Uterus (tissue), 4 donors: Measurements from ENCODE around the gene METTL14. TPM values are rescaled to one million over a fixed set of nuclear protein-coding genes. Genes with fewer than 3 reads are reported as not detected.

Source experiments
- DNase-seq, 2 donors: peaks; one replicate each; pipeline ENCODE4 v3.0.0-alpha.2; 2019 to 2020
- H3K27ac ChIP-seq, 2 donors: fragments of 200-600 bp; sonication (generic); 1 replicate in 1 of 2; 2 replicates in 1 of 2; pipeline ENCODE4 v1.5.1; 2016 to 2018
- H3K27me3 ChIP-seq, 2 donors: fragments of 200-600 bp; sonication (generic); one replicate each; pipeline ENCODE4 v1.5.1; 2018 to 2019; ENCODE audit warnings: control low read depth in 1 of 2
- H3K36me3 ChIP-seq, 2 donors: fragments of 200-600 bp; sonication (generic); one replicate each; pipeline ENCODE4 v1.5.1; 2019; ENCODE audit warnings: control low read depth in 1 of 2
- H3K4me1 ChIP-seq, 2 donors: fragments of 200-600 bp; sonication (generic); one replicate each; pipeline ENCODE4 v1.5.1; 2018 to 2019; ENCODE audit warnings: control low read depth in 1 of 2
- H3K4me3 ChIP-seq, 2 donors: fragments of 200-600 bp; sonication (generic); 1 replicate in 1 of 2; 2 replicates in 1 of 2; pipeline ENCODE4 v1.5.1; 2018 to 2019; ENCODE audit warnings: mild to moderate bottlenecking in 1 of 2
- H3K9me3 ChIP-seq, 2 donors: fragments of 200-600 bp; sonication (generic); one replicate each; pipeline ENCODE4 v1.5.1; 2019; ENCODE audit warnings: control low read depth in 1 of 2
- POLR2A ChIP-seq, 2 donors: fragments of 450-650 bp; IDR thresholded peaks; one replicate each; pipeline ENCODE4 v1.6.1; 2016; ENCODE audit warnings: antibody characterized with exemption in 2 of 2, mild to moderate bottlenecking in 1 of 2, moderate library complexity in 1 of 2
- intact Hi-C: fragments of 100-400 bp; cut with DNase I; formaldehyde crosslinking; loops from one replicate; pipeline ENCODE4 v1.15.1; 2023; ENCODE audit warnings: low total_unique reads
- total RNA-seq, 4 donors: library from RNA; depleted of rRNA in 3 of 4; stranded (reverse); fragments of >200 nt in 3 of 4; gene quantifications; one replicate each; pipeline versions ENCODE4 v1.1.0 to v1.2.4, GENCODE V29; 2014 to 2023
- TF ChIP-seq, protein P1 (sequence below), 4 experiments: fragments of 200-600 bp in 2 of 4; fragments of 450-650 bp in 2 of 4; sonication (generic) in 2 of 4; IDR thresholded peaks; one replicate each; pipeline ENCODE4 v1.5.1; 2016 to 2019; ENCODE audit warnings: antibody characterized with exemption in 4 of 4, mild to moderate bottlenecking in 2 of 4, moderate library complexity in 1 of 4
- donor health status: DM: yes; HTN: yes; CAD: no.

Gene METTL14
- total RNA-seq, 4 donors from 2014 or later, result 2.3 to 92.6 (median 33.7) TPM

DNA sequence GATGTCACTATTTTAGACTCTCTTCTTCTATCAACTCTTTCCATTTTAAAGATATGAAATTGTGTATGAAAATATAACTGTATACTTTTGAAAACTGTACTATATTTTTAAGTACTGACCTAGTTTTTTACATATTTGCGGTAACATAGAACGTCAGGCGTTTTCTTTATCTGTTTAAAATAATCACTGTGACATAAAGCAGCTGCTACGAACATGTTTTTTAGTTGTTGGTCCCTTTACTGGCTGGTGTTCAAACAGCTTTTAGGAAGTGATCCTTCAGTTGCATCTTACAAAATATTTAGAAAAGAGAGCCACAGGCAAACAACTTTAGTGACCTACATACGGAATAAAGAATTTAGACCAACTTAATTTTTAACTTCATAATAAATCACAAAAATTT lies 73.1 kb downstream of the METTL14 start:
- Histone ChIP-seq H3K4me3 (no peak overlapping the region), H3K27ac (peak overlapping the region; percentile 86 to 97), H3K4me1 (peaks cover 17 to 23% of the 10 kb centered on the region in 2 donors), H3K27me3 (no peaks in the 10 kb centered on the region), H3K9me3 (no peaks in the 10 kb centered on the region), H3K36me3 (no peaks in the 10 kb centered on the region)
- TF ChIP-seq, protein P1, sequence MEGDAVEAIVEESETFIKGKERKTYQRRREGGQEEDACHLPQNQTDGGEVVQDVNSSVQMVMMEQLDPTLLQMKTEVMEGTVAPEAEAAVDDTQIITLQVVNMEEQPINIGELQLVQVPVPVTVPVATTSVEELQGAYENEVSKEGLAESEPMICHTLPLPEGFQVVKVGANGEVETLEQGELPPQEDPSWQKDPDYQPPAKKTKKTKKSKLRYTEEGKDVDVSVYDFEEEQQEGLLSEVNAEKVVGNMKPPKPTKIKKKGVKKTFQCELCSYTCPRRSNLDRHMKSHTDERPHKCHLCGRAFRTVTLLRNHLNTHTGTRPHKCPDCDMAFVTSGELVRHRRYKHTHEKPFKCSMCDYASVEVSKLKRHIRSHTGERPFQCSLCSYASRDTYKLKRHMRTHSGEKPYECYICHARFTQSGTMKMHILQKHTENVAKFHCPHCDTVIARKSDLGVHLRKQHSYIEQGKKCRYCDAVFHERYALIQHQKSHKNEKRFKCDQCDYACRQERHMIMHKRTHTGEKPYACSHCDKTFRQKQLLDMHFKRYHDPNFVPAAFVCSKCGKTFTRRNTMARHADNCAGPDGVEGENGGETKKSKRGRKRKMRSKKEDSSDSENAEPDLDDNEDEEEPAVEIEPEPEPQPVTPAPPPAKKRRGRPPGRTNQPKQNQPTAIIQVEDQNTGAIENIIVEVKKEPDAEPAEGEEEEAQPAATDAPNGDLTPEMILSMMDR (IDR thresholded peaks at IDR 0.05), result no peak
- no peak for TF ChIP-seq POLR2A (IDR thresholded peaks at IDR 0.05)
- intact Hi-C loops, result no loop called here
- no peak for DNase-seq

DNA sequence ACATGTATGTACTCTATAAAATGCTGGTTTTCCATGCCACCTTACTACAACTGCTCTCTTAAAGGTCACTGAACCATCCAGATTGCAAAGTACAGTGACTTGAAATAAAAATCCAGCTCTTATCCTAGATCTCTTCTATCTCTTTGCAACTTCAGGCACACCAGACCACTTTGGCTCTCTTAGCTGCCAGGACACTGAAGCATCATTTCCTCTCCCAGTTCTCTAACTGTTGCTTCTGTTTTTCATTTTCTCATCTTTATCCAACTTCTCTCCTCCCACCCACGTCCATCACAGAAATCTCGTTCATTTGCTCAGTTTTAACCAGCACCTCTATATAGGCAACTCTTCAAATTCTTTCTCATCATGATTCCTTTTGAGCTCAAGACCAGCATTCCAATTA lies 74.3 kb downstream of the METTL14 start:
- Histone ChIP-seq H3K36me3 (no peaks in the 10 kb centered on the region), H3K4me3 (no peak overlapping the region), H3K27me3 (no peaks in the 10 kb centered on the region), H3K4me1 (peaks cover 17 to 24% of the 10 kb centered on the region in 2 donors), H3K9me3 (no peaks in the 10 kb centered on the region), H3K27ac (peak overlapping the region; percentile 86 to 97)
- no peak for TF ChIP-seq POLR2A (IDR thresholded peaks at IDR 0.05)
- TF ChIP-seq, protein P1 (IDR thresholded peaks at IDR 0.05), result no peak
- intact Hi-C loops, result no loop called here
- DNase-seq, result no peak

DNA sequence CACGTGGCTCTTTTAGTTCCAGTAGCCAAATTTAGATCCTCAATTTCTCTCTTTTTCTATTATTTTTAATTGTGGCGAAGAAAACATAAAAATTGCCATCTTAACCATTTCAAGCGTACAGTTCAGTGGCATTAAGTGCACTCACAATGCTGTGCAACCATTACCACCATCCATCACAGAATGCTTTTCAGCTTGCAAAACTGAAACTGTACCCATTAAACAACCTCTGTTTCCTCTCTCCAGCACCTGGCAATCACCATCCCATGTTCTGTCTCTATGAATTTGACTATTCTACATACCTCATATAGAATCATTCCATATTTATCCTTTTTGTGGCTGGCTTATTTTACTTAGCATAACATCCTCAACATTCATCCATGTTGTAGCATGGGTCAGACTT lies 74.9 kb downstream of the METTL14 start:
- no peak overlapping the region for H3K4me3 ChIP-seq
- H3K27me3 ChIP-seq, result no peaks in the 10 kb centered on the region
- H3K27ac ChIP-seq, result peak overlapping the region; percentile 86 to 97
- H3K4me1 ChIP-seq, result peaks cover 17 to 29% of the 10 kb centered on the region in 2 donors
- no peaks in the 10 kb centered on the region for H3K9me3 ChIP-seq
- H3K36me3 ChIP-seq, result no peaks in the 10 kb centered on the region
- intact Hi-C loops, result loop anchor here (10.0 kb wide), 1 partner anchor 125 kb away; the partner anchor contains the start of gene SYNPO2
- DNase-seq, result no peak
- no peak for TF ChIP-seq POLR2A (IDR thresholded peaks at IDR 0.05)
- TF ChIP-seq, protein P1 (IDR thresholded peaks at IDR 0.05), result no peak

DNA sequence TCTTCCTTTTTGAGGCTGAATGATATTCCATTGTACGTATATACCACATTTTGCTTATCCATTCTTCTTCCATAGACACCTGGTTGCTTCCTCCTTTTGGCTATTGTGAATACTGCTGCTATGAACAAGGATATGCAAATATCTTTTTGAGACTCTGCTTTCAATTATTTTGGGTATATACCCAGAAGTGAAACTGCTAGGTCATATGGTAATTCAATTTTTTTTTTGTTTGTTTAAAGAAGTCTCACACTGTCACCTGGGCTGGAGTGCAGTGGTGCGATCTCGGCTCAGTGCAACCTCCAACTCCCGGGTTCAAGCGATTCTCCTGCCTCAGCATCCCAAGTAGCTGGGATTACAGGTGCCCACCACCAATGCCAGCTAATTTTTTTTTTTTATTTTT lies 75.3 kb downstream of the METTL14 start:
- Histone ChIP-seq H3K4me3 (no peak overlapping the region), H3K27ac (peak overlapping the region; percentile 86 to 97), H3K36me3 (no peaks in the 10 kb centered on the region), H3K4me1 (peaks cover 17 to 32% of the 10 kb centered on the region in 2 donors), H3K27me3 (no peaks in the 10 kb centered on the region), H3K9me3 (no peaks in the 10 kb centered on the region)
- intact Hi-C loops, result loop anchor here (10.0 kb wide), 1 partner anchor 124 kb away; the partner anchor contains the start of gene SYNPO2
- DNase-seq, result no peak
- TF ChIP-seq, protein P1 (IDR thresholded peaks at IDR 0.05), result no peak
- no peak for TF ChIP-seq POLR2A (IDR thresholded peaks at IDR 0.05)

DNA sequence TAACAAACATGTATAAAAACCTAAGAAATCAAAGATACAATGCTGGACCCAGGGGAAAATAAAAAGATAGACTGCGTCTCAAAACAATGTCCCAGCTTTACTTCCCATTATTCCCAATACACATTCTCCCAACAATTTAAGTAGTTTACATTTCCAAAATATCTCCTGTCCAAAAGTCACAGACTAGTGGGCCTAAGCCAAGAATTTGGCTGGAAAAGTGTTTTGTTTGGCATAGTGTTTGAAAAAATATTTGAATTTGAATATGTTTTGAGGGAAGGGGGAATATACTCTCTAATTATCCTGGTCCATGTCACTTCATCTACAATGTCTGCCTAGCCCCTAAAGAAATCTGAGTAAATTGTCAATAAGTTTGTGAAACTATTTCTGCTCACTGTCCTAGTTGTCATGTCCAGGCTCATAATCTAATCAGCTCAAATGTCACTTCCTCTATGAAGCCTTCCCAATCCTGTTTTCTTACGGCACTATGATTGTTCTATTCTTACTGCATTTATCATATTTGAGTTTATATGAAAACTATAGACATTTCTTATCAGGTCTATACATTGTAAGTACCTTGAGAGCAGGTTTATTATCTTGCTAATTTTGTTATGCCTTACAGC lies 76.3 kb downstream of the METTL14 start:
- Histone ChIP-seq H3K4me3 (no peak overlapping the region), H3K27me3 (no peaks in the 10 kb centered on the region), H3K4me1 (peaks cover 8 to 37% of the 10 kb centered on the region in 2 donors), H3K36me3 (no peaks in the 10 kb centered on the region), H3K27ac (peak overlapping the region; percentile 86 to 97), H3K9me3 (no peaks in the 10 kb centered on the region)
- intact Hi-C loops, result loop anchor here (10.0 kb wide), 1 partner anchor 123 kb away; the partner anchor contains the start of gene SYNPO2
- TF ChIP-seq, protein P1 (IDR thresholded peaks at IDR 0.05), result no peak
- no peak for TF ChIP-seq POLR2A (IDR thresholded peaks at IDR 0.05)
- DNase-seq, result no peak
